Astrocyte (in vitro differentiated cells and primary cell): ENCODE results near the gene NT5C1B.

ENCODE experiments used
- EZH2 ChIP-seq: IDR thresholded peaks from 2 replicates; pipeline ENCODE4 v1.6.1; 2012; ENCODE audit warnings: mild to moderate bottlenecking, low read length, inconsistent platforms; ENCODE audit not compliant: insufficient read depth
- TF ChIP-seq, protein P1 (sequence below): IDR thresholded peaks from 2 replicates; pipeline ENCODE4 v1.5.1; 2011; ENCODE audit warnings: low read depth, mild to moderate bottlenecking, inconsistent platforms, low read length, moderate library complexity; ENCODE audit not compliant: insufficient read depth

DNA sequence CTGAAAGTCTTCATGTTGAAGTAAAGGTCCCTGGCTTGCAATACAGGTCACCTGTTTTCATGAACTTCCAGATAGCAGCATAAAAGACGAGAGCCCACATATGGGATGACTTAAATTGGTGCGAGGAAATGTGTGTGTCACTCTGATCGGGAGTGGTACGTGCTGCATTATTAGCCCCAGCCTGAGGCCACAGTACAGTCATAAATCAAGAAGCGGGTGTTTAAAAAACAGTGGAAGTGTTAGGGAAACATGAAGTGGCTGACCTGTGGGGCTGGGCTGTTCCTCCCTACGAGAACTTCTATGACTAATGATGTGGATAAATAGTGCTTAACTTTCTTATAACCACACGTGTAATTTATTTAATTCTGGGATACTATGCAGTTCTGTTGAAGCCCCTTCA, 53.3 kb downstream of the NT5C1B start:
- no peak for TF ChIP-seq EZH2
- TF ChIP-seq, protein P1, sequence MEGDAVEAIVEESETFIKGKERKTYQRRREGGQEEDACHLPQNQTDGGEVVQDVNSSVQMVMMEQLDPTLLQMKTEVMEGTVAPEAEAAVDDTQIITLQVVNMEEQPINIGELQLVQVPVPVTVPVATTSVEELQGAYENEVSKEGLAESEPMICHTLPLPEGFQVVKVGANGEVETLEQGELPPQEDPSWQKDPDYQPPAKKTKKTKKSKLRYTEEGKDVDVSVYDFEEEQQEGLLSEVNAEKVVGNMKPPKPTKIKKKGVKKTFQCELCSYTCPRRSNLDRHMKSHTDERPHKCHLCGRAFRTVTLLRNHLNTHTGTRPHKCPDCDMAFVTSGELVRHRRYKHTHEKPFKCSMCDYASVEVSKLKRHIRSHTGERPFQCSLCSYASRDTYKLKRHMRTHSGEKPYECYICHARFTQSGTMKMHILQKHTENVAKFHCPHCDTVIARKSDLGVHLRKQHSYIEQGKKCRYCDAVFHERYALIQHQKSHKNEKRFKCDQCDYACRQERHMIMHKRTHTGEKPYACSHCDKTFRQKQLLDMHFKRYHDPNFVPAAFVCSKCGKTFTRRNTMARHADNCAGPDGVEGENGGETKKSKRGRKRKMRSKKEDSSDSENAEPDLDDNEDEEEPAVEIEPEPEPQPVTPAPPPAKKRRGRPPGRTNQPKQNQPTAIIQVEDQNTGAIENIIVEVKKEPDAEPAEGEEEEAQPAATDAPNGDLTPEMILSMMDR, result no peak
